ENCODE measurements around the gene DNTTIP2.

DNTTIP2 gene

GRCh38 chr1:93842750-93843500, 36.1 kb downstream of the DNTTIP2 start:
- DNase-seq (ENCODE audit: low spot score): no peak

- no peak for DNase-seq (ENCODE audit: low spot score)
These were observed 37.2 kb downstream of the DNTTIP2 start for GRCh38 chr1:93841771-93842170.

- no peak for DNase-seq (ENCODE audit: low spot score)
These were observed 38.0 kb downstream of the DNTTIP2 start for GRCh38 chr1:93840956-93841482.

GRCh38 chr1:93839753-93840152, 39.3 kb downstream of the DNTTIP2 start:
- DNase-seq (ENCODE audit: low spot score): no peak

GRCh38 chr1:93839307-93839706, 39.7 kb downstream of the DNTTIP2 start:
- no peak for DNase-seq (ENCODE audit: low spot score)

- DNase-seq (ENCODE audit: low spot score): no peak
These were observed 41.0 kb downstream of the DNTTIP2 start for GRCh38 chr1:93837961-93838360.

GRCh38 chr1:93833293-93833692, 45.7 kb downstream of the DNTTIP2 start:
- peak; percentile 55 for DNase-seq (ENCODE audit: low spot score)

GRCh38 chr1:93829061-93829460, 49.9 kb downstream of the DNTTIP2 start:
- no peak for DNase-seq (ENCODE audit: low spot score)

GRCh38 chr1:93828367-93828755, 50.6 kb downstream of the DNTTIP2 start:
- DNase-seq (ENCODE audit: low spot score): no peak

GRCh38 chr1:93827633-93828366, 51.2 kb downstream of the DNTTIP2 start:
- no peak for DNase-seq (ENCODE audit: low spot score)

GRCh38 chr1:93827128-93827527, 51.9 kb downstream of the DNTTIP2 start:
- DNase-seq (ENCODE audit: low spot score): no peak

- no peak for DNase-seq (ENCODE audit: low spot score)
These were observed 54.2 kb downstream of the DNTTIP2 start for GRCh38 chr1:93824834-93825233.

GRCh38 chr1:93822730-93823425, 56.1 kb downstream of the DNTTIP2 start:
- no peak for DNase-seq (ENCODE audit: low spot score)

- no peak for DNase-seq (ENCODE audit: low spot score)
These were observed 57.4 kb downstream of the DNTTIP2 start for GRCh38 chr1:93821423-93822144.

GRCh38 chr1:93820554-93821422, 58.2 kb downstream of the DNTTIP2 start:
- no peak for DNase-seq (ENCODE audit: low spot score)

GRCh38 chr1:93818570-93818959, 60.4 kb downstream of the DNTTIP2 start:
- DNase-seq (ENCODE audit: low spot score): no peak

- no peak for DNase-seq (ENCODE audit: low spot score)
These were observed 61.0 kb downstream of the DNTTIP2 start for GRCh38 chr1:93817819-93818569.

- DNase-seq (ENCODE audit: low spot score): peak; percentile 20
These were observed 61.9 kb downstream of the DNTTIP2 start for GRCh38 chr1:93816970-93817678.

All from SK-N-DZ (cell line).